CD4-positive, alpha-beta T cell treated with Interleukin-10 for 1 hour (primary cell): Measurements from ENCODE around the gene CGA.
"Not testable (repeated sequence)": the region's sequence is repeated elsewhere in the genome, so short reads cannot be mapped to it uniquely, and the experiment has no call there.

ENCODE experiments used
- DNase-seq: peaks from one replicate; pipeline ENCODE4 v3.0.0-alpha.2; 2020

The CGA gene

DNA sequence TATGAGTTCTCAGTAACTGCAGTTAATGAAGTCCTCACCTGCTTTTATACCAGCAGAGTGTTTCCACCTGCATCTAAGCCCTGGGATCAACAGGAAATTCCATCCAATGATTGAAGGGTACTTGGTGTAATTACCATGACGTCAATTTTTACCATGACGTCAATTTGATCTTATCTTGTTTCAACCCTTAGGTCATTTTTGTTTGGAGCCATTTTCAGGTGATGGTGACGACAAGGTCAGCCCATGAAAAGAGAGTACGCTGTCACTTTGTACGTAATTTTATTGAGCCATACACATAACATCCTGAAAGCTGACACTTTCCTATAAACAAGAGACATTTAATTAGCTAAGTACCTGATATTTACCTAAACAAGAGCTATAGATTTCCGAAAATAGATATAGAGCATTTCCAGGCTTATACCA, at the start of gene CGA:
Gene CGA (minus strand): TSS at position 20 of the 423 bp plus-strand sequence. CDS start 6,906 bp downstream, outside the sequence.
- no peak for DNase-seq

DNA sequence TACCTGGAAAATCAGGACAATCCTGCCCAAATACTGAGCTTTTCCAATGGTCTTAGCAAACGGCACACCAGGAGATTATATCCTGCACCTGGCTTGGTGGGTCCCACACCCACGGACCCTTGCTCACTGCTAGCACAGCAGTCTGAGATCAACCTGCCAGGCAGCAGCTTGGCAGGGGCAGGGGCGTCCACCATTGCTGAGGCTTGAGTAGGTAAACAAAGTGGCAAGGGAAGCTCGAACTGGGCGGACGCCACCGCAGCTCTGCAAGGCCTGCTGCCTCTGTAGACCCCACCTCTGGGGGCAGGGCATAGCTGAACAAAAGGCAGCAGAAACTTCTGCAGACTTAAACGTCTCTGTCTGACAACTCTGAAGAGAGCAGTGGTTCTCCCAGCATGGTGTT, 45.0 kb upstream of the CGA start:
- not testable (repeated sequence) for DNase-seq

DNA sequence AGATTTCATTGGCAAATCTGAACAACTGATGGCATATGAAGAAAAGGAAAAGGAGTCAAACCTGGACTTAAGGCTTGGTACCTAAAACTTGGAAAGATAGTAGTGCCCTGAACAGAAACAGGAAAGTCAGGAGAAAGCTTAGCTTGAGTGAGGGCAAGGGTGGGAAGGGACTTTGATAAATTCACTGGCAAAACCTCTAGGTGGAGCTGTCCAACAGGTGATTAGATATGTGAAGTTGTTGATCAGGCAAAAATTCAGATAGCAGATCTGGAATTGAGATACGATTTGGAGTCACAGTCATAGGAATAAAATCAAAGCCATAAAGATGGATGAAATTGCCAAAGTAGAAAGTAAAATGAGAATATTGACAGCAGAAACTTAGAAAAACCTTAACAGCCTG, 44.3 kb upstream of the CGA start:
- peak; percentile 80 for DNase-seq

DNA sequence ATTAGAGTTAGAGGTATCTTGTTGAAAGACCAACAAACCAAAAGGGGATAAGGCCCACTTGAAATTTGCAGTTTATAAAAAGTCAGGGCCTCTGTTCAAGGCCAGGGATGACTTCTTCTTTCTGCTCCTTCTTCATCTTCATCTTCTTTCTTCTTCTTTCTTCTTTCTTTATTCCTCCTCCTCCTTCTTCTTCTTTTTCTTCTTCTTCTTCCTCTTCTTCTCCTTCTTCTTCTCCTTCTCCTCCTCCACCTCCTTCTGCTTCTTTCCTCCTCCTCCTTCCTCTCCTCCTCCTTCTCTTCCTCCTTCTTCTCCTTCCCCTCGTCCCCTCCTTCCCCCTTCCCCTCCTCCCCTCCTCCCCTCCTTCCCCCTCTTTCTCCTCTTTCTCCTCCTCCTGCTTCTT, 42.1 kb upstream of the CGA start:
- DNase-seq, result no peak

DNA sequence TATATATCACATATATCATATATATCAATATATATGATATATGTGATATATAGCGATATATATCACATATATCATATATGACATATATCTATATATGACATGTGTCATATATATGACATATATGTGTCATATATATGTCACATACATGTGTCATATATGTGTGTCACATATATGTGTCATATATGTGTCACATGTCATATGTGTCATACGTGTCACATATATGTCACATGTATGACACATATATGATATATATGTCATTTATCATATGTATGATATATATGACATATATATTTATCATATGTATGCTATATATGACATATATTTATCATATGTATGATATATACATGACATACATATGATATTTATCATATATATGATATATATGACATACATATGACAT, 32.8 kb upstream of the CGA start:
- no peak for DNase-seq

DNA sequence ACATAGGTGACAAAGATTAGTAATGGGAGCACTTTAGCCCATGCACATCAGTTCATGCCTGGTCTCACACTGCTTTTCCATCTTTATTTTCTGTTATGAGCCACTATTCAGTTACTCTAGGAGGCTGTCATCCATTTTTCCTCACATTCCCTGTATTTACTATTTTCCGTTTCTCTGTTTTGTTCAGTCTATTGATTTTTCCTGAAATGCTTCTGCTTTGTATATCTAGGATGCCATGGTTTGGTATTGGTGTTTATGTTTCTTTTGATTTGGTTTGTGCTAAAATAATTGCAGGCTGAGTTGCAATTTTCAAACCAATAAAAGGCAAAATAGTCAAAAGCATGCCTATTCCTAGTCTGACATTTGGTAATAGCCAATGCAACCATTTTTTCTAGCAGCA, 31.6 kb upstream of the CGA start:
- no peak for DNase-seq

DNA sequence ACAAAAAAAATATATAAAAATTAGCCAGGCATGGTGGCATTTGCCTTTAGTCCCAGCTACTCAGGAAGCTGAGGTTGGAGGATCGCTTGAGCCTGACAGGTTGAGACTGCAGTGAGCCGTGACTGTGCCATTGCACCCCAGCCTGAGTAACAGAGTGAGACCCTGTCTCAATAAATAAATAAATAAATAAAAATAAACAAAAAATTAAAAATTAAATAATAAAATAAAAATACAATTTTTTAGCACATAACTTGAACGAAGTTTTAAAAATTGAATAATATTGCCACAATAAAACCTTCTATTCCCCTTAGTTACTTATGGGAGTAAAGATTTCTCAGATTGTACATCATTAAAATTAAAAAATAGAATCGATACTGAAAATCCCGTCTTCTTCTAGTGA, 29.2 kb upstream of the CGA start:
- no peak for DNase-seq

DNA sequence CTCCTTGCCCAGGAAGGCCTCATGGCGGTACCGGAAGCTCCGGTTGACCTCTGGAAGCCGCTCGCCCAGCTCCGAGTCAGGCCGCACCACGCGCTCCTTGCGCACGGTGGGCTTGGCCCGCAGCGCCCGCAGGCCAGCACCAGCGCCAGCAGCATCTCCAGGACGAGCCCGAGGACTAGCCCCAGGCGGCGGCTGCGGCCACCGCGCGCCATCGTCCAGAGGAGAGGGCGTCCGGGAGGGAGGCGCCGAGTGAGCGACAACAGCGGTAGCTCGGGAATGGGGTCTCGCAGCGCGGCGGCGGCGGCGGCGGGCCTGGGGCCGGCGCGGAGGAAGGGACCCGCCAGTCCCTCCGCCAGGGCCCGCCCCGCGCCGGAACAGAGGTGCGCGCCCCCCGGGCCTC, 27.6 kb upstream of the CGA start:
- no peak for DNase-seq

DNA sequence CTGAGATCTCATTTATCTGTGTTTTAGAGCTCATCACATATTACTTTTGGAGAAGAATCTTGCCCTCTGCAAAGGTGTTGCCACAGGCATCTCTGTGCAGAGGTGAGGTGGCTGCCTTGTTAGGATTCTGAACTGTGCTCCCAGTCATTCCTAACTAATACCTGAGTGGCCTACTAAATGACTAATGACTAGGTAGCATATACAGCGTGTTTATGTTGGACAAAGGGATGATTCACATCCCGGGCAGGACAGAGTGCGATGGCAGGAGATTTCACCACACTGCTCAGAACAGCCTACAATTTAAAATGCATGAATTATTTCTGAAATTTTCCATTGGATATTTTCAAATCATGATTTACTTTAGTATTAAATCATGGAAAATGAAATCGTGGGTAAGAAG, 23.1 kb upstream of the CGA start:
- no peak for DNase-seq

DNA sequence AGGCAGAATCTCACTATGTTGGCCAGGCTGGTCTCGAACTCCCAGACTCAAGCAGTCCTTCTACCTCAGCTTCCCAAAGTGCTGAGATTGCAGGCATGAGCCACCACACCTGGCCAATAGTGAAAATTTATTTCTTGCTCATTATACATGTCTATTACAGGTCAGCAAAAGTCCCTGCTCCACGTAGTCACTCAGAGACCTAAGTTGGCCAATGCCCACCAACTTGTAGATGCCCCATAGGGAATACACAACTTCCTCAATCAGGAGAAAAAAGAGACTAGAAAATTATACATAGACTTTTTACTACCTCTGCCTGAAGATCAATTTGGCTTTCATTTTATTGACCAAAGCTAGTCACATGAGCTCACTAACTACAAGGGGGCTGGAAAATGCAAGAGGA, 22.0 kb upstream of the CGA start:
- no peak for DNase-seq

DNA sequence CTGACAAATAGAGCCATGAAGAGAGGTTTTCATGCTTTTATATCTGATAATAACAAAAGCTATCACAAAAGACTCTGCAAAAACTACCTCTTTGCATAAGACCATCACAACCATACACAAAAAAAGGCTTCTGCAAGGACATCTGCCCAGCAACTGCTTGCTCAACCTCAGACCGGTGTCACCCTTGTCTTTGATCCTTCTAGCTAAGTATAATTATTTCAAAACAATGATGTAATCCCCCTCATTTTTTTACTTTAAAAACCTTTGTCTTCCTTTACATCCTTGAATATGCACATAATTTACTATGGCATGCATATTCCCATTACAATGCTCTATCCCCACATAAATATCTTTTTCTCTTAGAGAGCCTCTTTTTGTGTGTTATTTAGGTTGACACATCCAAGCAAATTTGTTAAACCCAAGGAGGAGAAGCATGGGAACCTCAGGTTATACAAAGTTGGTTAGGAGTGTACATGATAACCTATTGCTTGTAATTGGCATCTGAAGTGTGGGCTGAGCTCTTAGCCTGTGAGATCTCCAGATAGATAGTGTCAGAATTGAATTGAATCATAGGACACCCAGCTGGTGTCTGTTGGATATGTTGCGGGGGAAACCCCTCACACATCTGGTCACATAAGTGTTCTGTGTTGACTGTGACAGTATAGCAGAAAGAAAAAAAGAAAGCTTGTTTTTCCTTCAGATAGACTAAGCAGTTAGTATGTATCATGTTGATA, 20.7 kb upstream of the CGA start:
- no peak for DNase-seq

DNA sequence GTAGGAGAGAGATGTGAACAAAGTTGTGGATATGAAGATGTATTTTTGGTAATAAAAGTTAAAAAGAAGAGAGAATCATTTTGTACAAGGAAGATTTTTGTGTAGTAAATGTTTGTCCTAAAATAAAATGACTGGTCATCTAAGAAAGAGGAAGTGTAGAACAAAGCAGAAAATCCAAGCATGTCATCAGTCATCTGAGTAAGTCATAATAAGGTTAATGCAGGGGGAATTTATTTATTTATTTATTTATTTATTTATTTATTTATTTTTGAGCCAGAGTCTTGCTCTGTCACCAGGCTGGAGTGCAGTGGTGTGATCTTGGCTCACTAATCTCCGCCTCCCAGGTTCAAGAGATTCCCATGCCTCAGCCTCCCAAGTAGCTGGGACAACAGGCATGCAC, 15.7 kb upstream of the CGA start:
- no peak for DNase-seq

DNA sequence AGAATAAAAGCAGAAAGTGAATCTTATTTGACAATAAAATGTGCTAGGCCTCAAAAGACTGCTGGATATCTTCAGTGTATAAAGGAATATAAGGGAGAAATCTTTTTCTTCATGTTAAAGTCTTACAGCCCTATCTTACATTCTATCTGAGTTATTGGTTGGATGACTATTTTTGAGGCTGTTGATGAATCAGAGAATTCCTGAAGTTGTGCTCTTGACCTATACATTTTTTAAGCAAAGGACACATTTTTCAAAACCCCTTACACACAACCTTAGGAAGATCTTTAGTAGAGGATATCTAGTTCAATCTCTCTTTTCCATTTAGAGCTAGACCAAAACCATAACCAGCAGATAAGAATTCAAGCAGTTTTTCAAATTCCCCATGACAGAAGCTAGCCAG, 10.9 kb upstream of the CGA start:
- no peak for DNase-seq

DNA sequence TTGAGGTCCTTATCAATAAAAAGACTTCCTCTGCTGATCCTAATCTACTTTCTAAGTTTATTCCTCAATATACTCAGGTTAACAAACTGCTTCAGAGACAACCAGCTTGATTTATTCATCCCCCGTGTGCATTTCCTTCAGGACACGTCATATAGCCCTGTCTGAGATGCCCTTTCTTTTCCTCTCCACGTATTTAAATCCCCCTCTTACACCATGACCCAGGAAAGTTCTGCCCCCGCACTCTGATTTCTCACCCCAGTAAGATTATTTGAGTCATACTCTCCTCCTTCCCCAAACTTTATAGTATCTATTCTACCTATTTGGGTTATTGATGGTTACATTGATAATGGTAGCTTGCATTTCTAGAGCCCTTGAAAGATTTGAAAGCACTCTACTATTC, 9.8 kb upstream of the CGA start:
- no peak for DNase-seq

DNA sequence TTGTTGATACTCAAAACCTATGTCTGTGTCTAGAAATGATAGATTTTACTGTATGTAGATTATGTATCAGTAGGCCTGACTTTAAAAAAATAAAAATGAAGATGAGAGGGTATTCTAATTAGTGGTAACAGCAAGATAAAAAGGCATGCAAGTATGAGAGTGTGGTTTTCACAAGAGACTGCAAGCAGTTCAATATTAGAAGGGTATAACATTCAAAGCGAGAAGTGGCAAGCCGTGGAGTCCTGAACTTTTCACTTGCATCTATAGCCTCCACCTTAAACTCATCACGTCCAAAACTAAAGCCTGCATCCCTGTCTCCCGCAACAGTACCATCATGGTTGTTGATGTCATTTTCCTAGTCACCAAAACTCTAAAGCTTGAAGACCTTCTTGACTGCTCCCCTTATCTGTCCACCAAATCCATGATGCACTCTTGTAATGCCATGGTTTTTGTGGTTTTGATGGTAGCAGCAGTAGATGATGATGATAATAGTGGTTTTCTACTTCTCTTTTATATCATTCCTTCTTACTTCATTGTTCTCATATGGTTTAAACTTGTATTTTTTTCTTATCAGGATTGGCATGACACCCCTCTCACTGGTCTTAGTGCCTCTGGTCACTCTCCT, 9.2 kb upstream of the CGA start:
- DNase-seq, result no peak

DNA sequence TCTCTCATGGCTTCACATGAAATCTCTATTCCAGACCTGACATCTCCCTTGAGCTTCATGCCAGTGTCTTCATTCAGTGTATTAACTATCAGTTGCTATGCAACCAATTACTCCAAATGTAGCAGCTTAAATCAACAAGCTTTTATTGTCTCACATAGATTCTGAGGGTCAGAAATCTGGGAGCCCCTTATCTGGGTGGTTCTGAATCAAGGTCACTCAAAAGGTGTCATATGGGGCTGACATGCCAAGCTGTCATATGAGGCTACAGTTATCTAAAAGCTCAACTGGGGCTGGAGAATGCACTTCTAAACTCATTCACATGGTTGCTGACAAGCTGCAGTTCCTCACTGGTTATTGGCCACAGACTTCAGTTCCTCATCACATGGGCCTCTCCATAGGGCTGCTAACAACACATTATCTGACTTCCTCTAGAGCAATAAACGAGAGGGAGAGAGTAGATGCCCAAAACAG, 7.3 kb upstream of the CGA start:
- DNase-seq, result no peak

DNA sequence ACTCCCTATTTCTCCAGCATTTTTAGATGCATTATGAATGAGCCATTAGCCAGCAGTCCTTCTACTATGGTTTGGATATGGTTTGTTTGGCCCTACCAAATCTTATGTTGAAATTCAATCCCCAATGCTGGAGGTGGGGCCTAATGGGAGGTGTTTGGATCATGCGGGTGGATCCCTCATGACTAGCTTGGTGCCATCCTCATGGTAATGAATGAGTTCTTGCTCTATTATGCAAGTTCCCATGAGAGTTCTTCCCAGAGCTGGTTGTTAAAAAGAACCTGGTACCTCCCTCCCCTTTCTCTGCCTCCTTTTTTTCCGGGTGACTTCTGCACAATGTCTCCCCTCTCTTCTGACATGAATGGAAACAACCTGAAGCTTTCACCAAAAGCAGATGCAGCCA, 6.2 kb upstream of the CGA start:
- no peak for DNase-seq

DNA sequence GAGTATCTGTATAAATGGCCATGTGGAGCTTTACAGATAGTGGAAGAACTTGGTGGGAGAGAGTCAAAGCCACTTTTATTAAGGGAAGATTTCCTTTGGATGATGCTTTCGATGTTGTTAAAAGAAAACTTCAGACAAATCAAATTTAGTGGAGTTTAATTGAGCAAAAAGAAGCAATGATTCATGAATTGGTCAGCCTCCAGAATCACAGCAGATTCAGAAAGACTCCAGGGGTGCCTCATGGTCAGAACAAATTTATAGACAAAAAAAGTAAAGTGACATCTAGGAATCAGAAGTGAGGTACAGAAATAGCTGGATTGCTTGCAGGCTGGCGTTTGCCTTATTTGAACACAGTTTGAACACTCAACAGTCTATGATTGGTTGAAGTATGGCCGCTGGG, 5.3 kb upstream of the CGA start:
- no peak for DNase-seq

DNA sequence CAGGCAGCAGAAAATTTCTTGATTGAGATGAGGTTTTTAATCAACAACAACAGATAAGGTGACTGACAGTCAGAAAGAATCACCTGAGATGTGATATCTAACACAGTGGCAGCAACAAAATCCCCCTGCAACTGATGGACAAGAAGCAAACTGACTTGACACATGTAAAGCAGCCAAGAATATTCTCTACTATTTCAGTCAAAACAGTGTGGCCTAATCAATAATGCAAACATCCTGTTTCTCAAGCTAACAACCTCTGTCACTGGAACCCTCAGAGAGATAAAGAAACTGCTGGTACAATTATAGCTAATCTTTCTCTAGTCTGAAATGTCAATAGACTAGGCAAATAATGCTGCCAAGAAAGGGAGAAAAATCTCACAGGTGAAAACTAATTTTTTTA, 4.6 kb upstream of the CGA start:
- no peak for DNase-seq

DNA sequence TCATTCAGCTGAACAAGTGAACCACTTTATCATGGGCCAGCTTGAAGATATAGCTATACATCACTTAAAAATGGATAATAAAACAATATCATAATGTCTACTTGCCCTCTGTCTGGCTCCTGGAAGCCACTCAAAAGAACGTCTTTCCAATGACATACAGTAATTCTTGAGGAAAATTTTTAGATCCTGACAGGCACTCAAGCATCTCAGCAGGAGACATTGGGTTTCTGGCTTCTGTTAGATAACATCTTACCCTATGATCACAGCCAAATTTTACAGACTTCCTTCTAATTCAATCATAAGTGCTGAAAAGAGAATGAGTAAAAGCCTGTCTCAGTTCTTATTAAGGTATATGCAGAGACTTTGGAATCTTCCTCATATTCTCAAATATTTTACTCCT, 330 bp downstream of the CGA start:
- no peak for DNase-seq

DNA sequence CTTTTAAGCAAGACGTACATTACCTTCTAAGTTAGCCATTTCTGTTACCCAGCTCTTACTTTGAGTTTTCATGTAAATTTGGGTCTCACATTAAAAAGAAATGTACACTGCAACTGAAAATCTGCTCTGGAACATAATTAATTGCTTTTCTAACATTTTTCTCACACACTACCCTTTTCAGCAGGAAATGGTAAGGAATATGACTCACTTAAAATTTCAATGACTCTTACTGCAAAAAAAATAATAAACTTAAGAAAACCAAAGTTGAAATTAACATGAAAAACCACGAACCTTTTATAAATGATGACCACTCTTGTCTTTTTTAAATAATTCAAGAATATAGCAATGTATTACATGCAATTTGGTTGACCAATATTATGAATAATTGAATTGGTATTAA, 1.3 kb downstream of the CGA start:
- no peak for DNase-seq

DNA sequence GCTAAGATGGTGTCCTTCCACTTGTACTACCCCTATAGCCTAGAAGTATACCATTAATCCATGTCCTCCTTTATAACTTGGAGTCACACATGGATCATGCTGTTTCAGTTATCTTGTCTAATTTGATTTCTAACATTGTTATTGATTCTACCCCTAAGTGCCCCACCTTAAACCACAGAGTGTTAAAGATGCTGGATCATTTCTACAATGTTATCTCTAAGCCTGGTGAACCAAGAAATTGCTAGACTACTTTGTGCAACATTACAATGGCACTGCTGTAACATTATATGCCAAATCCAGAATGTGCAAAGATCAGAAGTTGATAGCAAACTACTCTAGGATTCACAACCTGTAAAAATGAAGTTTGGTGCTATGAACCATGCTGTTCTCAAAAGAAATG, 1.7 kb downstream of the CGA start:
- no peak for DNase-seq

DNA sequence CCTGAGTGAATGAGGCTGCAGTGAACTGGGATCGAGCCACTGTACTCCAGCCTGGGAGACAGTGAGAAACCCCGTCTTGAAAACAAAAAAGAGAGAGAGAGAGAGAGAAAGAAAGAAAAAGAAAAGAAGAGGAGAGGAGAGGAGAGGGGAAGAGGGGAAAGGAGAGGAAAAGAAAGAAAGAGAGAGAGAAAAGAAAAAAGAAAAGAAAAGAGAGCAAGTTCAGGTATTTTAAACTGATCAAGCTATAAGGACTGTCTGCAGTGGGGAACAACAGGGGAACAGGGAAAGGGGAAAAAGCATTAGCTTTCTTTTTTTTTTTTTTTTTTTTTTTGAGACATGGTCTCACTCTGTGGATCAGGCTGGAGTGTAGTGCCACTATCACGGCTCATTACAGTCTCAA, 2.5 kb downstream of the CGA start:
- no peak for DNase-seq

DNA sequence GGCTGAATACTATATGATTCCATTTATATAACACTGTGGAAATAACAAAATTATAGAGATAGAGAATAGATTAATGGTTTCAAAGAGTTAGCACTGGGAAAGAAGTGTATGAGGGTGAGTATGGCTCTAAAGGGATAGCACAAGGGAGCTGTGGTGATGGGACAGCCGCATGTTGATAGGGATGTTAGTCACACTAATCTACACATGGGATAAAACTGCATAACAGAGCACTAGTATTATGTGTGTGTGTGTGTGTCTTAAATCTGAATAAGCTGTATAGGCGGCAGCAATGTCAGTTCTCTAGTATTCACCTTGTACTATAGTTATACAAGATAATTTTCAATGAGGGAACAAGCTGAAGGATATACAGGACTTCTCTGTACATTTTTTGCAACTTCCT, 5.8 kb downstream of the CGA start:
- DNase-seq, result no peak

DNA sequence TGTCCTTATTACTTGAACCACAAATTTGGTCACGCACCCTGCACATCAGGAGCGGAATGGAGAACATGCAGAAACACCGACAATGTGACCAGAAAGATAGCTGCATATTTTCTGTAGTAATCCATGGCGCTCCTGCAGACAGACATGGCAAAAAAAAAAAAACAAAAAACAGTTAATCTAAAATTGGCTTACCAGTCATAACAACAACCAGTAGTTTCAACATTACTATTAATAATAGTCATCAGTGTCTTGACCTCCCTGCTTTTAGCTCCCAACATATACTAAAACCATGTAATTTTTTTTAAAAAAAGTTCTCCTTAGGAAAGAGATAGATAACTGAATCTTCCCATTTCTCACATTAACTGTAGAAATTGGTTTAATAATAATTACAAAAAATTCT, 6.8 kb downstream of the CGA start:
- no peak for DNase-seq
